ENCODE results near the gene GRAMD4.

- TF ChIP-seq EZH2 (IDR thresholded peaks at IDR 0.05; ENCODE audit: low read depth) (no peak), CTCF (conservative IDR thresholded peaks at IDR 0.05) (no peak)
These were observed 12.6 kb downstream of the GRAMD4 start for GRCh38 chr22:46632646-46633249.
